NCI-H1436 (cell line): ENCODE results near the gene DBI.
"Not testable (repeated sequence)": the region's sequence is repeated elsewhere in the genome, so short reads cannot be mapped to it uniquely, and the experiment has no call there.

ENCODE experiments used
- DNase-seq: peaks from one replicate; lab custom pipeline; 2025; lab: John Stamatoyannopoulos, UW

The DBI gene

DNA sequence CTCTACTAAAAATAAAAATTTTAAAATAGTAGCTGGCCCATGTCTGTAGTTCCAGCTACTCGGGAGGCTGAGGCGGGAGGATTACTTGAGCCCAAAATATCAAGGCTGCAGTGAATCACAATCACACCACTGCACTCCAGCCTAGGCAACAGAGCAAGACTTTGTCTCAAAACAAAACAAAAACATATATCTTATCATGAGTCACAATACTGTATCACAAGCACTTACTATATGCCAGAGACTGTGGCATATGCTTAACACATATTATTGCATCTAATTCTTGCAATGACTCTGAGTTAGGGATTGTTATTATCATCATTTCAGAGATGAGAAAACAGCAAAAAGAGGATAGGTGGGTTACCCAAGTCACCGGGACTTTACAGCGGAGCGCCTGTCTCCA, 35.3 kb downstream of the DBI start:
- DNase-seq, result no peak

DNA sequence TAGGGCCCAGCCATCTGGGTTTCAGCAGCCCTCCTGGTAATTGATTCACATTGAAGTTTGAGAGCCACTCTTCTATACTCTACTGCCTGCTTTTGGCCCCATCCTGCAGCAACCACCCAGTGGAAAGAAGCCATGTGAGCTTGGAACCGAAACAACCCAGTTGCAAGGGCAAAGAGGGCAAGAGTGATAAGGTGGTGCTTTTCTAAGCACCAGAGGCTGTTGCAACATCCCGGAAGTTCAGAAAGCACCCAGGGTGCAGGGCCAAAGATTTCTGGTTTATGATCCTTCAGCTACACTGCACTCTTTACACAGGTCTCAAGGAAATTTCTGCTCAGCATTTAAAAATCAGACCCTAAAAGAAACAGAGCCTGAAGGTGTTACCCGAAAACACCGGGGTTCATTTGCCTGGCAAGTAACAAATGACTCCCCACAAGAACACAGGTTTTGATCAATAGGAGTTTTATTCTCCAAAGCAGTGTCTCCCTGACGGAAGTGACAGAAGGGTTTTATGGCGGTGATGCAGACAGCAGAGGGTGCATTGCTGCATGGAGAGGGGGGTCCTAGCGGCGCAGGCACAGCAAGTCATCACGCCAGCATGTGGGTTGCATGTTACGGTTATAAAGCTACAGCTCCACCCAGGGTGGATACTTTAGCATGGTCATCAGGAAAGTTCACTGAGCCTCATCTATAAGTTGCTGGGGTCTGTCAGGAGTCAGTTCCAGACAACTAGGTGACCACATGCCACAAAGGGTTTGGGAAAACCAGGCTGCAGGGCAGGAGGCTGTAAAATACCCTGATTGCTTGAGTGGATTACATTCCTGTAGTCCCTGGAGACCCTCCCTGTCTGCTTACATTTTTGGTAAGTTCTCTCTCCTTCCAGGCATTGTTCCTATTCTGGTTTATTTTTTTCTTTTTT, 36.1 kb downstream of the DBI start:
- DNase-seq, result no peak

DNA sequence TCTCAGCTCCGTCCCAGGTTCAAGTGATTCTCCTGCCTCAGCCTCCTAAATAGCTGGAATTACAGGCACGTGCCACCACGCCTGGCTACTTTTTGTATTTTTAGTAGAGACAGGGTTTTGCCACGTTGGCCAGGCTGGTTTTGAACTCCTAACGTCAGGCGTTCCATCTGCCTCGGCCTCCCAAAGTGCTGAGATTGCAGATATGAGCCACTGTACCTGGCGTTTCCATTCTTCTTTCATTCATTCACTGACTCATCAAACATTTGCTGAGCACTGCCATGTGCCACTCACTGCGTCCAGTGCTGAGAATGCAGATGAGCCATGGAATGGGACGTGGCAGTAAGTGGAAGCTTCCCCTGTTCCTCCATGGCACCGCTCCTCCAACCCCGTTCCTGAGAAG, 36.8 kb downstream of the DBI start:
- not testable (repeated sequence) for DNase-seq

DNA sequence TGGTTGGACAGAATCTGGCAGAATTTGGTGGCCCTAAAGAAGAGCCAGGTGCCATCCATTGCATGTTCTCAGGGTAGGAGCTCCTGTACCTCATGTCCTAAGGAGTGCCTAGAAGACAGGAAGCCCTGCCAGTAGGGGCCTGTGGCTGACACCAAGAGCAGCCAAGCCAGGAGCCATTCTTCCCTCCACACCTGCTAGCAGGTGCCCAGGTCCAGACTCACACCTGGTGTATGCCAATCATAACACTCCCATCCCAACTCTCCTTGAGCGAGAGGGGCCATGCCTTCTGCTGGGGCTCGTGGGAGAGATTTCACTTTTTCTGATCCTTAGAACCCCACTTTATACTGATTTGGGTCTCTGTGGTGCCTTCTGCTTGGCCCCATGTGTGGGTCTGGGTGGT, 38.4 kb downstream of the DBI start:
- no peak for DNase-seq

DNA sequence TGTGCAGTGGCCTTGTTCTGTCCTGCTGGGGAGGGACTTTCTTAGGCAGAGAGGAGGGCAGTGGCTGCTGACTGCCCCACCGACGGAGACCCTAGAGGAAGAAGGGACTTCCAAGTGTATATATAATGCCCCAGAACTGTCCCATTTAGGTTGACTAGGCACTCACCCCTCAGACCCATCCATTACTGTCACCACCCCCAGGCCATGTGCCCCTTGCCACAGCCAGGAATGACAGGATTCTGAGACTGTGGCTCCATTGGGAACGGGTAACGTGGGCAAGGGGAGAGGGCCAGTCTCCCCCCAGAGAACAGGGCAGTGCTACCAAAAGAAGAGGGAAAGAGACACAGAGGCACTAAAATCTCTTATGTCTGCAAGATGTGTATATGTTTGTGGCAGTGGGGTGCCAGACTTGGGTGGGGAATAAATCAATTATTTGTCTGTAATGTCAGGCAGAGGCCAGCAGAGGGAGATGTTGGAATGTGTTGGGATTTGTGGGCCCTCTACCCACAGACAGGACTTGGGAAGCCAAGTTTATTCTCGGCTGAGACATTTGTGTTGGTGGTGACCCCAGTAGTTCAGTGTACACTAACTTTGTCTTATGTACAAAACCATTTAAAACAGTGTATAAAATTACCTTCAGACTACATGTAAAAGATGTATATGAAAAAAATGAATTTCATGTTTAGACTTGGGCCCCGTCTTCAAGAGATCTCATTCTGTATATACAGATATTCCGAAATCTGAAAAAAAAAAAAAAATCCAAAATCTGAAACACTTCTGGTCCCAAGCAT, 40.8 kb downstream of the DBI start:
- peak; percentile 39 for DNase-seq

DNA sequence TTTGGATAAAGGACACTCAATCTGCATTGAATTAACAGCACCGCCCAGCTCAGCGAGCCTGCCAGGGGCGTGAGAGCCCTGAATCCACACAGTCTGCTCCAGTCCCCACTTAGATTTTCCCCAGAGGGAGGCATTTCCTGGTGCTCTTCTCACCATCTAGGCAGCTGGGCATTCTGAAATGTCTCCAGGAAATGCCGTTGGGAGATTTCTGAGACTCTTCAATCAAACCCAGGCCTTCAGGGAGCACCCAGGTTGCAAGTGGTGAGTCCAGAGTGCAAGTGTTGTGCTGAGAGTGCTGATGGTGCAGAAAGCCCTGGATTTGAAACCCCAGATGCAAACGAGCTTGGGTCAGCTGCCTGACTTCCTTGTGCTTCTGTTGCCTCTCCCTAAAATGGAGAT, 41.4 kb downstream of the DBI start:
- no peak for DNase-seq

DNA sequence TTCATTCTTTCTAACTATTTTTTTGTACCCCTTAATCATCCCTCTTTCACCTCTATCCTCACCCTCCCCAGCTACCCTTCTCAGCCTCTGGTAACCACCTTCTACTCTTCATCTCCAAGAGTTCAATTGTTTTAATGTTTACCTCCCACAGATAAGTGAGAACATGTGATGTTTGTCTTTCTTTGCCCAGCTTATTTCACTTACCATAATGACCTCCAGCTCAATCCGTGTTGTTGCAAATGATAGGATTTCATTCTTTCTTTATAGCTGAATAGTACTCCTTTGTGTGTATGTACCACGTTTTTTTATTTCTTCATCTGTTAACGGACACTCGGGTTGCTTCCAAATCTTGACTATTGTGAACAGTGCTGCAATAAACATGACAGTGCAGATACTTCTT, 42.7 kb downstream of the DBI start:
- DNase-seq, result no peak

DNA sequence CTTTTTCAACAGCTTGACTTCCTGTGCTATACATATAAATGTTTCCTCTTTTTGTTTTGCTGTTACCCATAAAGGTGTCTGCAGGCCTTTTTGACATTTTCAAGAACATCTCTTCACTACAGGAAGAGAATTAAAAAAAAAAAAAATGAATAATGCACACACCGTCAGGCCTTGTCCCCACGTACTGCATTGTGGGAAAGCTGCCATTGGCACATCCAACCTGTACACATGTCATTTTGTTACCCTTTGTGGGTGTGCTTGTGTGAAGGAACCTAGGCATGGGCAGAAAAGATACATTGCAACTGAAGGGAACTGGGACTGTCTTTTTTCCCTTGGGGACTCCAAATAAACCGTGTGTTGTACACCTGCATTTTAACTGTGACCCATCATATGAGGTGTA, 48.1 kb downstream of the DBI start:
- DNase-seq, result no peak

DNA sequence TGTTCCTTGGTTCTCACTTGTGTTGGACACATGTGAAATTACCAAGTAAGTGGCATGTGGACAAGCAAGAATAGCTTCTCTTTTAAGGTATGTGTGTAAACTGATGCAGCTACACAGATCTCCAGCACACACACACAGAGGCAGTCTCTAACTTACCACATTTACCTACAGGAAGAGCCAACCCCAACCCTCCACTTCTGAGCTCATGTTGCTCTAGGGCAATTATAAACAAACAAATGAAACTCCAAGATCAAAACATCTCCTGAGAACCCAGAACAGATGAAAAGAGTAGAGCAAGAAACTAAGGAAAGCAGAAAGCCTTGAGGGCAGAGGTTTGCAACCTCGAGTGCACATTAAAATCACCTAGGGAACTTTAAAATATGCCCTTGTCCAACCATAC, 48.9 kb downstream of the DBI start:
- no peak for DNase-seq

DNA sequence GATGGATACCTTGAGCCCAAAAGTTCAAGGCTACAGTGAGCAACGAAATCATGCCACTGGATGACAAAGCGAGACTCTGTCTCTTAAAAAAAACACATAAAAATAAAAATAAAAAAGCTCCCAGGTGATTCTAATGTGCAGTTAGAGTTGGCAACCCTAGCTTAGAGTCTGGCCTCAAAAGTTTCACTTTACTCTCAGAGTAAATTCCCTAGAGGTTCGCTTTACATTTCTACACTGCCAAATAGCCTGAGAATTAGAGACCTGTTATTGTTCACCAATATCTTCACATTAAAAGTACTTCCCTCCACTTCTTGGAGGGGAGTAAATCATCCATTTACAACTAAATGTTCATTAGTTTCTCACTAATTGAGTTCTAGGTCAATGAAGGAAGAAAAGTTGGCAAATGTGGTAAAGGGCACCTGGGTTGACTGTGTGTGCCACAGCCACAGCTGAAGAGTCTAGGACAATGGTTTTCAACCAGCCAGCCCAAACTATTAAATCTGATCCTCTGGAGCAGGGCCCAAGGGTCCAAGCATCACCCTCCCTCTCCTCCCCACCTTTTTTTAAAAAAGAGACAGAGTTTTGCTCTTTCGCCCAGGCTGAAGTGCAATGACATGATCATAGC, 49.6 kb downstream of the DBI start:
- no peak for DNase-seq

DNA sequence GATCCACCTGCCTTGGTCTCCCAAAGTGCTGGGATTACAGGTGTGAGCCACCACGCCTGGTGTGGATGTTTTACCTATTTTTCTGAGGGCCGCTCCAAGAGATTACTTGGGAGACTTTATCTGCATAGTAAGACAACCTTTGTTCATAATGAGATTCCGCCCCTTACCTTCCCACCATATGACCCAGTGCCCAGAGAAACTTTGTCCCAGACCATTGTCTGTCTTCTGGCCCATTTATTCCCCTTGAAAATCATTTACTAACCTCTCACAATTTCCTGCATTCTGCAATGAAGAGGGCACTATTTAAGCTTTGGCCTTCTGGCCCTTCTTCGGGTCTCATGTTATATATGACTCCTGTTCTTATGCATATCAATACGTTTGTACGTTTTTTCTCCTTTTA, 51.1 kb downstream of the DBI start:
- DNase-seq, result no peak

DNA sequence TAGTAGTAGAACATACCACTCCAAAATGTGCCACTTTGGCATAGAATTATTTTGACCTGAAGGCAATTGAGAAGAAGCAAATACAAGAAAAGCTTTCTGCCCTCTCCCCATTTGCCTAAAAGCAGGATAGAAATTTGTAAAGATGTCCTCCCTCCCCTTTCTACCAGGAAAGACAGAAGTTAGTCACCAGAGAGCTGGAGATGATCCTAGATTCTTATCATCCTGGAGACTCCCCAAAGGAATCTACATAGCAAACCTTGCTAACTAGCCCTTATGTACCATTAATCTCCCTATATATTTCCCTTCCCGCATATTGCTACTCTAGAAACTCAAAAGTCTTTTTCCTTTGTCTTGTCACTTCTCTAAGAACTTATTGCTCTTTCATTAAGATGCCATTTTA, 52.3 kb downstream of the DBI start:
- DNase-seq, result no peak

DNA sequence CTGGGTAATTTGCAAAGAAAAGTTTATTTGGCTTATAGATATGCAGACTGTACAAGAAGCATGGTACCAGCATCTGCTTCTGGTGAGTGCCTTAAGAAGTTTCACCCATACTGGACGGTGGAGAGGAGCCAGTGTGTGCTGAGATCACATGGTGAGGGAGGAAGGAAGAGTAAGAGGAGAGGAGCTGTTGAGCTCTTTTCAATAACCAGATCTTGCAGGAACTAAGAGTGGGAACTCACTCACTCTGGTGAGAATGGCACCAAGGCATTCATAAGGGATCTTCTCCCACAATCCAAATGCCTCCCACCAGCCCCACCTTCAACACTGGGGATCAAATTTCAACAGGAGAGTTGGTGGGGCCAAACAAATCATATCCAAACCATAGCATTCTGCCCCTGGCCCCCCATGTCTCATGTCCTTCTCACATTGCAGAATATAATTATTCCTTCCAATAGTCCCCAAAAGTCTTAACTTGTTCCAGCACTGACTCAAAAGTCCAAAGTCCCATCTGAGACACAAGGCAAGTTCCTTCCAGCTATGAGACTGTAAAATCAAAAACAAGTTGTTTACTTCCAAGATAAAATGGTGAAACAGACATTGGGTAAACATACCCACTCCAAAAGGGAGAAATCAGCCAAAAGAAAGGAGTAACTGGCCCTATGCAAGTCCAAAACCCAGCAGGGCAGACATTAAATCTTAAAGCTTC, 53.2 kb downstream of the DBI start:
- DNase-seq, result no peak

DNA sequence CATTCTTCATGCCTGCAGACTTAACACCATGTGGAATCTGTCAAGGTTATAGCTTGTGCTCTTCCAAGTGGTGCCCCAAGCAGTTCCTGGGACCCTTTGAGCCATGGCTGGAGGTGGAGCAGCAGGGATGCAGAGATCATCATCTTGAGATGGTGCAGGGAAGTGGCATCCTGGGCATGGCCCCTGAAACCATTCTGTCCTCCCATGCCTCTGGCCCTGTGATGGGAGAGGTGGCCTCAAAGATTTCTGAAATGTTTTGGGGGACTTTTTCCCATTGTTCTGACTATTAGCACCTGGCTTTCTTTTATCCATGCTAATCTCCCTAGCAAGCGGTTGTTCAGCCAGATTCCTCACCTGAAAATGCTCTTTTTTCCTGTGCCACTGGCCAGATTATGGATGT, 54.5 kb downstream of the DBI start:
- no peak for DNase-seq

DNA sequence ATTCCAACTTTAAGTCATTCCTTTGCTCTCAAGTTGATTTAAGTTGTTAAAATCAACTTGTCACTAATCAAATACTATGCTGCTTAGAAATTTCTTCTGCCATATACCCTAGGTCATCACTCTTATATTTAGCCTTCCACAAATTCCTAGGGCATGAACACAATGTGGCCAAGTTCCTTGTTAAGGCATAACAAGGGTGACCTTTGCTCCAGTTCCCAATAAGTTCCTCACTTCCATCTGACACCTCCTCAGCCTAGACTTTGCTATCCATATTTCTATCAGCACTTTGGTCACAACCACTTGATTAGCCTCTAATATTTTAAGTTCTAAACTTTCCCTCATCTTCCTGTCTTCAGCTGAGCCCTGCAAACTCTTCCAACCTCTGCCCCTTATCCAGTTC, 55.0 kb downstream of the DBI start:
- no peak for DNase-seq
